ENCODE results near the gene POLR3A. TPM values are rescaled to one million over a fixed set of nuclear protein-coding genes. Genes with fewer than 3 reads are reported as not detected.

POLR3A gene
- total and polyA plus RNA-seq, 2 experiments from 2014 or later = 16.8 to 19.5 TPM

DNA sequence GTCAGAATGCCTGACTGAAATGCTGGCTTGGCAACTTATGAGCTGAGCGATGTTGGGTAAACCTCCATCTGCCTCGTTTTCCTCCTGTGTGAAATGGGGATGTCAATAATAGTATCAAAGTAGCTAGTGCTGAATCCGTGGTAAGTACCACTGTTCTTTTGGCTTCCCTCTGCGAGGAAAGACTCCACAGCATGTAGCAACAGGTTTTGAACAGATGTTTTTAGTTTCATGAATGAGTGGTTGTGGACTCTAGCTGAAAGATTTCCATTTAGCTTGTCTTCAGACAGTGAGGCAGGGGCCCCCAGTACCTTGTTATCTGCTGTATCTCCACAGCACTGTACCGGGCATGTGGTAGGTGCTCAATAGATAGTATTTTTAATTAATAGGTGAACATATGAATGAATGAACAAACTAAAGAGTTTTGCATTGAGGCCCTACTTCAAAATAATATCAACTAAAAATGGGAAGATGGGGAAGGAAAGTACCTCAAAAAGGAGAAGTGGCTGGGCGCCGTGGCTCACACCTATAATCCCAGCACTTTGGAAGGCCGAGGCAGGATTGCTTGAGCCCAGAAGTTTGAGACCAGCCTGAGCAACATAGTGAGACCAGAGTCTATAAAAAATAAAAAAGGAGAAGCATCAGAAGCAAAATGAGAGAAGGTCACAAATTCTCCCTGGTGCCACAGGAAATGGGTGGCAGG is 97.1 kb downstream of the POLR3A start:
- Histone ChIP-seq H3K27ac (no peak overlapping the region), H3K27me3 (no peaks in the 10 kb centered on the region), H3K4me1 (ENCODE audit: low read depth) (no peaks in the 10 kb centered on the region), H3K9me3 (ENCODE audit: low read depth) (no peaks in the 10 kb centered on the region), H3K36me3 (no peaks in the 10 kb centered on the region), H3K4me3 (no peak overlapping the region)
- TF ChIP-seq, protein P1, sequence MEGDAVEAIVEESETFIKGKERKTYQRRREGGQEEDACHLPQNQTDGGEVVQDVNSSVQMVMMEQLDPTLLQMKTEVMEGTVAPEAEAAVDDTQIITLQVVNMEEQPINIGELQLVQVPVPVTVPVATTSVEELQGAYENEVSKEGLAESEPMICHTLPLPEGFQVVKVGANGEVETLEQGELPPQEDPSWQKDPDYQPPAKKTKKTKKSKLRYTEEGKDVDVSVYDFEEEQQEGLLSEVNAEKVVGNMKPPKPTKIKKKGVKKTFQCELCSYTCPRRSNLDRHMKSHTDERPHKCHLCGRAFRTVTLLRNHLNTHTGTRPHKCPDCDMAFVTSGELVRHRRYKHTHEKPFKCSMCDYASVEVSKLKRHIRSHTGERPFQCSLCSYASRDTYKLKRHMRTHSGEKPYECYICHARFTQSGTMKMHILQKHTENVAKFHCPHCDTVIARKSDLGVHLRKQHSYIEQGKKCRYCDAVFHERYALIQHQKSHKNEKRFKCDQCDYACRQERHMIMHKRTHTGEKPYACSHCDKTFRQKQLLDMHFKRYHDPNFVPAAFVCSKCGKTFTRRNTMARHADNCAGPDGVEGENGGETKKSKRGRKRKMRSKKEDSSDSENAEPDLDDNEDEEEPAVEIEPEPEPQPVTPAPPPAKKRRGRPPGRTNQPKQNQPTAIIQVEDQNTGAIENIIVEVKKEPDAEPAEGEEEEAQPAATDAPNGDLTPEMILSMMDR (IDR thresholded peaks at IDR 0.05; ENCODE audit: low read depth, low read length) = no peak
- no peak for DNase-seq (ENCODE audit: low read depth in 1 of 2, low spot score in 1 of 2)

DNA sequence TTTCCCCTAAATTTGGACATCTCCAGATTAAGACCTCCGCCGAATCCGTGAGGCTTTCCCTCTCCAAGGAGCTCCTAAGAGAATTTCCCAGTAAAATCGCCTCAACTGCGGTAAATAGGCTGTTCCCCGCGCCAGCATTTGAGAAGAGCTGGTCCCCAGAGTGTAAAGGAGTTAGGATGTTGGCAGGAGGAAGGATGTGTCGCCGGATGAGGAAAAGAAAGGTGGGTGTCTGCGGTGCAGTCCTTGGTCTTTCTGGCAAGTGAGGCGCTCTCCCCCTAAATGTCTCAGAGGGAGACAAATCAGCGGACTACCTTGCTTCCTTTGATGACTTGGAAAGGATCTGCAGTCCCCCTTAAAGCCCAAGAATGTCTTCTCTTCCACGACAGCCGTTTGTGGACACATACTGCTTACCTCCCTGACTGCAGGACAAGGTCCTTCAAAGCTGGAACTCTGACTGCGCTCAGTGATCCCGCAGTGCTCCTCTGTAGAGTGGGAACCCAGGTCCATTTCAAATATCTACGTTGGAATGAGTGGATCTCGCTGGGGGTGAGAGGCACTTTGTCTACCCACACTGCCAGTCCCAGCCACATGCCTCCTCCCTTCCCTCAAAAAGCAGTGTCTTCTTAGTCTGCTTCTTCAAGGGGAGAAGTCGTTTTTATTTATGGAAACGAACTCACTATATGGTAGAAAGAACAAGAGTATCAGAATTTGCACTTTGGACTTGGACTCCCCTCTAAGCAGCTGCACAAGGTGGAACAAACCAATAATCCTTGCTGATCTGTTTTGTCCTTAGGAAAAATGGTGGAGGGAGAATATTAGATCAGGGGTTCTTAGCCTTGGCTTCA is 101.7 kb downstream of the POLR3A start:
- Histone ChIP-seq H3K4me1 (ENCODE audit: low read depth) (peaks cover 16% of the 10 kb centered on the region), H3K27me3 (no peaks in the 10 kb centered on the region), H3K4me3 (peak overlapping the region; percentile 76), H3K27ac (peak overlapping the region; percentile 89), H3K36me3 (no peaks in the 10 kb centered on the region), H3K9me3 (ENCODE audit: low read depth) (no peaks in the 10 kb centered on the region)
- DNase-seq (ENCODE audit: low read depth in 1 of 2, low spot score in 1 of 2) = peak in 1 of 2 donors; percentile 34
- TF ChIP-seq, protein P1 (IDR thresholded peaks at IDR 0.05; ENCODE audit: low read depth, low read length) = no peak

DNA sequence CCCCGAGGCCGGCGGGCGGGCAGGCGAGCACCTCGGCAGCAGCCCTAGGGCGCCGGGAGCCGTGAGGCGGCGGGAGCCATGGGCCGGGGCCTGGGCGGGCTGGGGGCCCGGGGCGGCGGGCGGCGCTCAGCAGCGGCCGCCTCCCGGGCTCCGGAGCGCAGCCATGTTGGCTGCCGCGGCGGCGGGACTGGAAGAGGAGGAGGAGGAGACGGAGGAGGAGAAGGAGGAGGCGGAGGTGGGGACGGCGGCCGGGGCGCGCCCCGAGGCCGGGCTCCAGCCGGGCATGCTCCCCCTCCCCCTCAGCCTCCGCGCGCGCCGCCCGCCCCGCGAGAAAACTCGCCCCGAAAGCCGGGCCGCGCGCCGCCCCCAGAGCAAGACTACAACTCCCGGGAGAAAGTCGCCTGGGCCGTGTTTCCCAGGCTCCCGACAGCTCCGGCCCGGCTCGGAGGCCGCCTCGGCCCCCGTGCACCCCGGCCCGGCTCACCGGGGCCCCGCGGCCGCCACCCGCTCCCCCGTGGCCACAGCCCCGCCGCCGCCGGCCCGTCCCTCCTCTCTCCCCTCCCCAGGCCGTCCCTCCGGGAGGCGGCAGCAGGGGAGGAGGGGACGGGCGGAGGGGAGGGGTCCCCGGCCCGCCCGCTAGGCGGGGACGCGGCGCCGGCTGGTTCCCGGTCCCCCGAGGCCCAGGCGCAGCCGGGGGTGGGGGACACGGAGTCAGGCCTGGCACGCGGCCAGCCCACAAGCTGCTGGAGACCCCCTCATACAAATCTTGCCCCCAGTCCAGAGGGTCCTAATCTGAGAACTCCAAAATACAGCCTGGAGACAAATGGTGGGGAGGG is 102.5 kb downstream of the POLR3A start, which contains the start of gene DLG5:
Gene DLG5 (minus strand): TSS at position 190 of the 836 bp plus-strand sequence. CDS start 235 bp downstream, outside the sequence.
- Histone ChIP-seq H3K36me3 (no peaks in the 10 kb centered on the region), H3K9me3 (ENCODE audit: low read depth) (no peaks in the 10 kb centered on the region), H3K27me3 (no peaks in the 10 kb centered on the region), H3K4me1 (ENCODE audit: low read depth) (peaks cover 16% of the 10 kb centered on the region), H3K27ac (peak within 1 kb of the TSS; percentile 89), H3K4me3 (peak within 1 kb of the TSS; percentile 76)
- DNase-seq (ENCODE audit: low read depth in 1 of 2, low spot score in 1 of 2) = peak; percentile 72 to 76
- TF ChIP-seq, protein P1 (IDR thresholded peaks at IDR 0.05; ENCODE audit: low read depth, low read length) = no peak

DNA sequence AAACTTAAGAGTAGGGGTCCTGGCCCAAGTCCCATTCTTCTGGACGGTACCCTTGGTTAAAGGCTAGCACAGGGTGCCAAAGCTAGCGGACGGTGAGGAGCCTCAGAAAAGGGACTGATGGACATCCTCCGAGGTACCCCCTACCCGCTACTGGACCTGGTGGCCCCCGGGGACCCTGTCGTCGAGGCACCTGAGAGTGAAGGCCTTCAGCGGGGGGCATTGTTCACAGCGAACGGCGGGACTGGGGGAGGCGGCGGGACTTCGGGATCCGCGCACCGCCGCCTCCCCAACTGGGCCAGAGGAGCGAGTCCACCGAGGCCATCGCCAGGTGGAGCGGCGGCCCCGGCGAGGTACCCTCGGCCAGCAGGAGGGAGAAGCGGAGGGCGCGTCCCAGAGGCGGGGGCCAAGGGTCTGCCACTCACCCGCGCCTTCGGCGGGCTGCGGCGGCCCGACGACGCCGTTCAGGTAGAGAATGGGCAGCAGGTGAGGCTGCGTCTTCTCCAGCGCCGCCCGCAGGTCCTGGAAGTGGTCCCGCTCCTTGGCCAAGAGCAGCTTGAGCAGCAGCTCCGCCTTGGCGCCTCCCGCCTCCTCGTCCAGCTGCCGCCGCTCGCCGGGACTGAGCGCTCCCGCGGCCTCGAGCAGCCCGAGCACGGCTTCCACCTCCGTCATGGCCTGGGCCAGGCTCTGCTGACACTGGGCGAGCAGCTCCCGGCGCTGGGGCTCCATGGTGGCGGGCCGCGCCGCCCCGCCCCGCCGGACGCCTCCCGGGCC is 103.3 kb downstream of the POLR3A start:
- Histone ChIP-seq H3K4me1 (ENCODE audit: low read depth) (peaks cover 16% of the 10 kb centered on the region), H3K27ac (peak overlapping the region; percentile 89), H3K36me3 (no peaks in the 10 kb centered on the region), H3K9me3 (ENCODE audit: low read depth) (no peaks in the 10 kb centered on the region), H3K4me3 (peak overlapping the region; percentile 76), H3K27me3 (no peaks in the 10 kb centered on the region)
- peak; percentile 46 to 71 for DNase-seq (ENCODE audit: low read depth in 1 of 2, low spot score in 1 of 2)
- TF ChIP-seq, protein P1 (IDR thresholded peaks at IDR 0.05; ENCODE audit: low read depth, low read length) = peak; percentile 17

Measured in cardiac muscle cell (in vitro differentiated cells and primary cell).